ENCODE measurements around the gene RABGAP1L.
"Not testable (repeated sequence)": the region's sequence is repeated elsewhere in the genome, so short reads cannot be mapped to it uniquely, and the experiment has no call there.

RABGAP1L gene

DNA sequence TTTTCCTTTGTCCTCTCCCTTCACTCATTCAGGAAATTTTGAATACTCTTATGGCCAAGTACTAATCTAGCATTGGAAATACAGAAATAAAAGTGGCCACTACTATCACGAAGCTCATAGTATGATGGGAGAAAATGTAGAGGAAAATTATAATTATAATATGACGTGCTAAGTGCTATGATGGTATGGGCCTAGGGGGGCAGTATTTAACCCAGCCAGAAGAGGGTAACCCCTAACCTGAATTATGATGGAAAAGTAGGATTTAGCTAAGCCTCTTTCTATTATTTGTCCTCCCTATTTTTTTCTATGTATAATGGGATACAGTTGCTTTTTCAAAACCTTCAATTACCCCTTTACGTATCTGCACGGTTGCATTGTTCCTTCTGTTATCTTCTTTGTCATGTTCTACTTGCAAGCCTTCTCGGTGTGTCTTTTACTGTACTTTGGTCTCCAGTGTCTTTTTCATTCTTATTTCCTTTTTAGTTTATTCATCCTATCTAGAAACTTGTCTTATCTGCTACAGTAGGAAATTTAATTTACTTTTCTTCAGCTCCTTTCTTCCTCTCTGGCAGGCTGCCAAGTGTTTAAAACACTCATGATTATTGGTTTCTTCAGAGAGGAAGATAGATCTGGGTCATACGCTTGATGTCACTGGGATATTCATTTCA is 199.6 kb downstream of the RABGAP1L start:
- DNase-seq (ENCODE audit: low read depth in 2 of 2) = no peak

DNA sequence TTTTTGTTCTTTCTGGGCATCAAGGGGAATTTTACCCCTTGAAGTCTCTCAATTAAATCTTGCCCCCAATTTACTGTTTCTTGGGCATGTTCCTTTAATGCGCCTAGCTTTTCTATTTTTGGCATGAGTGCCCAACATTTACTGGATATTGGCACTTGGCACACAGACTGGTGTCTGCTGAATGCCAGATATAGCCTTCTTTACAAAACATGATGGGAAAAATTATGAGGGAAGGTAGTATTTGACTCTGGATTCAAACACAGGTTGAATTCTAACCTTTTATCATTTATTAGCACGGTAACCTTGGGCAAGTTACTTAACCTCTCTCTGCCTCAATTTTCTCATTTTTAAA is 200.1 kb downstream of the RABGAP1L start:
- no peak for DNase-seq (ENCODE audit: low read depth in 2 of 2)

DNA sequence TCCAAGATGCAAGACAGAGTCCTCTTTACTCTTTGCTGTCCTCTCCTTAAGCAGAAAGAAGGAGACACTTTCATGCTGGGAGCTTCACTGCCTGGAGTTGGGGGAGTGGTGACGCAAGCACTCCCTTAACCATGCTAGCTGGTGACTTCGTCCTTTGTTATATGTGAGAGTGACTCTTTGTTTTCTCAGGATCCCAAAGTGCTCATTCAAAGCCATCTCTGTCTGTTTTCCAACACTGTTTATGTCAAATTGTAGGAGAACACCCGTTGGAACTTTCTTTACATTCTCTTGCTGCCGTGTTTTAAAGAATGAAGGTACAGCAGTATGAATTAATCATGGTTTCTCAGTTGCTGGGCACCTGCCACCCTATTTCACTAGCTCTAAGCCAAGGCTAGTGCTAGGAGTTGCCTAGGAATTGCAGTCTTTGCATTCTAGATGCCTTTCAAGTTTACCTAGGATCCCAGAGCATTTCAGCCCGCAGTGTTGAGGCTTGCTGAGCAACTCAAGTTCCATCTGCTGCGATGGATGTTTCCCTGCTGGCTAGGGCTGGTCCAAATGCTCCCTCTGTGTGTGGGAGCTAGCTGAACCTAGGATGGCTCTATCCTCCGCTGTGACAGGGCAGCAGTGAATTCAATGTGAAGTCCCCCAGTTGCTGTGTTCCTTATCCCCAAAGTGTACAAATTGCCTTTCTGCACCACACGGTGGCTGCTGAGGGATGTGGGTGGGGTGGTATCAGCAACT is 205.8 kb downstream of the RABGAP1L start:
- DNase-seq (ENCODE audit: low read depth in 2 of 2) = no peak

DNA sequence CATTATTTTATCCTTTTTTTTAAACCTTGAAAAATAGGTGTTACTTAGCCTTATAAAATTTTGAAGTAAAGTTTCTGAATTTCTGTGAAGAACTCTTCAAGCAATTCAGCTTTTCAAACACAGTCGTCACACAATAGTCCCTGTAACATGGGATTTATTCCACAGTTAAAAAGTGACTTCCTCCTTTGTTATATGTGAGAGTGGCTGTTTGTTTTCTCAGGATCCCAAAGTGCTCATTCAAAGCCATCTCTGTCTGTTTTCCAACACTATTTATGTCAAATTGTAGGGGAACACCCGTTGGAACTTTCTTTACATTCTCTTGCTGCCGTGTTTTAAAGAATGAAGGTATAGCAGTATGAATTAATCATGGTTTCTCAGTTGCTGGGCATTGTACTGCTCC is 207.6 kb downstream of the RABGAP1L start:
- no peak for DNase-seq (ENCODE audit: low read depth in 2 of 2)

DNA sequence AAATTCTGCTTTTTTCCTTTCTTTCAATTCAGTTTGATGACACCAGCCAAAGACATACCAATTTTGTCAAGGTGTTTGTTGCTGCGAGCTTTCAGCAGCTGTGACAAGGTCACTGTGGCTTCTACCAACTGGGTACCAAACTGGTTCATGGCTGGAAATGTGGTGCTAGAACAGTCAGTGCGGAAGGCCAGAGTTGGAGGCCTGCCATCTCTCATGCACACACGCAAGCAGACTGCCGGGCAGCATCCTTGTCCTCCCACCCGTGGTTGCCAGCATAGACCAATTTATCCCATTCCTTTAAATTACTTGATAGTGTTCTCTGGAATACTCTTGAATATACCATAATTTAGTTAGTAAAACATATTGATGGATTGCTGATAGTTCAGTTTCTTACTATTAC is 208.6 kb downstream of the RABGAP1L start:
- no peak for DNase-seq (ENCODE audit: low read depth in 2 of 2)

DNA sequence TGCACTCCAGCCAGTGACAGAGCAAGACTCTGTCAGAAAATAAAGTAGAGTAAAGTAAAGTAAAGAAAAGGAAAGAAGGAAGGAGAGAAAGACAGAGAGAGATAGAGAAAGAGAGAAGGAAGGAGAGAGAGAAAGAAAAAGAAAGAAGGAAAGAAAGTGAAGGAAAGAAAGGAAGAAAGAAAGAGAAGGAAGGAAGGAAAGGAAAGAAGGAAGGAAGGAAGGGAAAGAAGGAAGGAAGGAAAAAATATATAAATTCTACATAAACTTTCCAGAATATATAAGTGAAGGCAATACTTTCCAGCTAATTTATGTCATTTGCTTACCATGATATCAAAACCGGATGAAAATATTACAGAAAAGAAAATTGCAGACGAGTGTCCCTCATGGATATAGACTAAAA is 216.7 kb downstream of the RABGAP1L start:
- DNase-seq (ENCODE audit: low read depth in 2 of 2) = no peak

DNA sequence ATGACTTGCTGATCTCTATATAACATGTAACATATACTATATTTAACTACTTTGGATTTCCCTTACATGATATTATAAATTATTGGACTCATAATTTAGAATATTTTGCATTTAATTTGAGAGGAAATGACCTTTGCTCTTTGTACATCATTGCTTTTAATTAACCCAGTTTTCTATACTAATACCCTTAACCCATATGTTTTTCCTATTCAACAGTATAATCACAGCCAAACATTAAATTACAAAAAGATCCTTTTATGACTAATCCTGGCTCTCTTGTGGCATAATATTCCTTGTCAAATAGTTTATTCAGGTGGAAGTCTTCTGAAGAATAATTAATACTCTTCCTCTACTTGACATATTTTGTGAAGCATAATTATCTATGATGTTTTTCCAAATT is 232.4 kb downstream of the RABGAP1L start:
- no peak for DNase-seq (ENCODE audit: low read depth in 2 of 2)

DNA sequence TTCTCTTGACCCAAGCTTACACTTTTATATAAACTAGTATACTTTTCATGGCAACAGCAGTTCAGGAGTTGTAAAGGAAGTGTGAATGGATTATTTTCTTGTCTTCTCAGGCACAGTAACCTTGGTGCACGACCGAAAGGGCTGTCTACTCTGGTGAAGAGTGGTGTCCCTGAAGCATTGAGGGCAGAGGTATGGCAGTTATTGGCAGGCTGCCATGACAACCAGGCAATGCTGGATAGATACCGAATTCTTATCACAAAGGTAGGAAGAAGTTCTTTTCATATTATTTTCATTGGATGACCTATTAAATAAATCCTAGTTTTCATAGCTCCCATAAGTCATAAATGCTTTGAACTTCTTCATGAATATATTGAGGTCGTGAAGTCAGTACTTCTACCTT is 234.6 kb downstream of the RABGAP1L start:
- no peak for DNase-seq (ENCODE audit: low read depth in 2 of 2)

DNA sequence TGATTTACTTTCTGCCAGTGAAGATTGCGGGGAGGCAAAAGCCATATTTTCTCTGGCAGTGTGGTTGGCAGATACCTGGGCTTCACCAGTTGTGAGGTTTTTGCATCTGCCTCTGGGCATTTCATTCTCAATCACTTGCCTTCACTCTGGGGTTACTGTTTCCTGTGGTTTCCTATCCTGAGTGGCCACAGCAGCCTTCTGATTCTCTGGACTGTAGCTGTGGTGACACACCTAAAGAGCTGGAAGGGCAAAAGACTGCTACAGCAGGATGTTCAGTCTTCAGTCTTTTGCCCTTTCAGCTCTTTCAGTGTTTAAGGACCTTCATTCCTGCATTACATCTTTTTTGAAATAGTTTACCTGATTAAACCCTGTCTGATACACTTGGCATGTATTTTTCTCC is 237.9 kb downstream of the RABGAP1L start:
- no peak for DNase-seq (ENCODE audit: low read depth in 2 of 2)

DNA sequence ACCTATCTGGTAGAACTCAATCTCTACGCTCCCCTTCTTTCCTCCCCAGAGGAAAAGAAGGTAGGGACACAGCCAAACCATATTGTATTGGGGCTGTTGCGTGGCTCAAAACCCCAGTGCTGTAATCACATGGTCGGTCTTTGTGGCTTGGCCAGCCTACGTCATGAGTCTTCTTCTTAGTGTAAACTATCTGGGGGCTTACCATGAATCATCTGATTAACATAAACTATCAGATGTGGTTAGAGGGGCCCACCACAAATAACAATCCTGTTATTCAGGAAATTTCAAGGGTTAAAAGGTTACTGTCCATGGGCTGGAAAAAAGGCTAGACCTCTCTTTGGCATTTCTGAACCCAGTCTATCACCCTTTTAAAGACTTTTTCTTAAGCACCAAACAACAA is 238.9 kb downstream of the RABGAP1L start:
- DNase-seq (ENCODE audit: low read depth in 2 of 2) = no peak

DNA sequence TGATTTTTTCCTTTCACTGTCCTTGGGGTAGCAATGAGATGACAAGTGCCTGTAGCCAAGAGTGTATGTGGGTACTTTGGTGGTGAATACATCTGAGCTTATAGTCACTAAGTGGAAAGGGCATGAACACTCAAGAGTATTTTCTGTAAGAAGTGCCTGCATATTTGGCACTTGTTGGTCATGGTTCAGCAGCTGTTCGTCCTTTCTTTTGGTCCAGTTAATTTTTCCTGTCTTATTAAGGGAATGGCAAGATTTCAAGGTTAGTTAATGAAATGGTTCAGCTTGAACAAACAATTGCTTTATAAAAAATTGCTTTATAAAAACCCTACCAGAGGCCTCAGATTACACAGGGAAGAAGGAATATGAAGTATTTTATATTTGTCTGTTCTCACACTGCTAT is 239.9 kb downstream of the RABGAP1L start:
- DNase-seq (ENCODE audit: low read depth in 2 of 2) = no peak

DNA sequence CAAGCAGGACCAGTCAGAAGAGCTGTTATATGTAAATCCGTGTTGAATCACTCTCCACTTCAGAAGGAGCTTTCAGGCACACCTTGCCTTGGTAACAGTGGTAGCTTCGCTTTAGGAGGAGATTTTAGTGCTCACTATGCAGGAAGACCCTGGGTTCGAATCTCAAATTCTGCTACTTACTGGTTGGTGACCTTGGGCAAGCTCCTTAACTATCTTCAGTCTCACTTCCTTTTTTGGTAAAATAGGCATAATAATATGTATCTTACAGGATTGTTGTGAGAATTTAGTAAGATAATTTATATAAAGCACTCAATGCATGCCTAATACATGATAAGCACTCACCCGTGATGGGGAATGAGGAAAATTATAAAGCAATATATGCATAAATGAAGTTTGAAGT is 241.8 kb downstream of the RABGAP1L start:
- DNase-seq (ENCODE audit: low read depth in 2 of 2) = no peak

DNA sequence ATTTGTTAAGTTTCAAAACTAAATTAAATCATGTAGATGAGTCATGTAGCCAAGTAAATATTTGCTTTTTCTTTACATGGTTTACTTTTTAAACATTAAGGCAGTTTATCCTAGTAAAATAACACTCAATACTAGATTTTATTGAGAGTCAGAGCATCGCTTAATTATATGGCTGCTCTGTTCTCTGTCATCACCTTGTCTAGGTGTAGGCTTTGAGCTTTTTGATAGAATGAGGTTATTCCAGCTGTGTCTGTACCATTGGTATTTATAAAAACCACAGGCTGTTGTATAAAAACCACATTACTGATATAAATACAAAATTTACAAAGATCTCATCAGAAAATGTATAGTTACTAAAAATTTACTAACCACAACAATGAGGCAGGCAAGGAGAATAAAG is 245.9 kb downstream of the RABGAP1L start:
- no peak for DNase-seq (ENCODE audit: low read depth in 2 of 2)

DNA sequence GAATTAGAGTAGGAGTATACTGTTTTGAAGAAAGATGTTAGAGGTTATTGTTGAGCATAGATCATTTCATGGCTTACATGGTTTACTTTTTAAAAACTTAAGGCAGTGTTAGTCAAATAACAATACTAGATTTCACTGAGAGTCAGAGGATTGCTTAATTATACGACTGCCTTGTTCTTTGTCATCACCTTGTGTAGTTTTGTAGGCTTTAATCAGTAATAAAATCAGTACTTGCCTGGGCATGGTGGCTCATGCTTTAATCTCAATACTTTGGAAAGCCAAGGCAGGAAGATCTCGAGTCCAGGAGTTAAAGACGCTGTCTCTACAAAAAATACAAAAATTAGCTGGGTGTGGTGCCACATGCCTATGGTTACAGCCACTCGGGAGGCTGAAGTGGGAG is 247.1 kb downstream of the RABGAP1L start:
- no peak for DNase-seq (ENCODE audit: low read depth in 2 of 2)

DNA sequence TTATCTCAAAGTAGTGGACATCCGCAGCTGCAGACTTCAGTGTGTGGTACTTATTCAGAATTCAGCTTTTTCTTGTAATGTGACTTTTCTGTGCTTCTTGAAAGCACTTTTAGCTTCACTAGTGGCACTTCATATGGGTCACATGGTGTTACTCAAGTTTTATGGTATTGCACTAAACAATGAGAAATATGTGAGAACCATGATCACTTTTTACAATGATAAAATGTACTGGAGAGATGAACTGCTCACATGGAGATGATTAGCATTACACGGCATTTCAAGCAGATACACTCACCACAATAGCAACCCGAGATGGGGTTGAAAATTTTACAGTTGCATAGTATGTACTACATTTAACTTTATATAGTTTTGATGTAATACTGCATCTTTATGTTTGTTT is 248.3 kb downstream of the RABGAP1L start:
- DNase-seq (ENCODE audit: low read depth in 2 of 2) = no peak

DNA sequence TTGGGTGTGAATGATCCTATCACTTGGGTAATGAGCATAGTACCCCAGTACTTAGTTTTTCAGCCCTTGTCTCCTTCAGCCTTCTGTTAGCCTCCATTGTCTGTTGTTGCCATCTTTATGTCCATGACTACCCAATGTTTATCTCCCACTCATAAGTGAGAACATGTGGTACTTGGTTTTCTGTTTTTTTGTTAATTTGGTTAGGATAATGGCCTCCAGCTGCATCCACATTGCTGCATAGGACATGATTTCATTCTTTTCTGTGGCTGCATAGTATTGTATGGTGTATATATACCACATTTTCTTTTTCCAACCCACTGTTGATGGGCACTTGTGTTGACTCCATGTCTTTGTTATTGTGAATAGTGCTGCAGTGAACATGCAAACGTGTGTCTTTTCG is 248.8 kb downstream of the RABGAP1L start:
- DNase-seq (ENCODE audit: low read depth in 2 of 2) = no peak

DNA sequence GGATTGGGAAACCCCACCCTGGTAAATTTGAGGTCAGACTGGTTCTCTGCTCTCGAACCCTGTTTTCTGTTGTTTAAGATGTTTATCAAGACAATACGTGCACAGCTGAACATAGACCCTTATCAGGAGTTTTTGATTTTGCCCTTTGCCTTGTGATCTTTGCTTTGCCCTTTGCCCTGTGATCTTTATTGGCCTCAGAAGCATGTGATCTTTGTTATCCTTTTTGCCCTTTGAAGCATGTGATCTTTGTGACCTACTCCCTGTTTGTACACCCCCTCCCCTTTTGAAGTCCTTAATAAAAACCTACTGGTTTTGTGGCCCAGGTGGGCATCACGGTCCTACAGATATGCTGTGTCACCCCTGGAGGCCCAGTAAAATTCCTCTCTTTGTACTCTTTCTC is 250.5 kb downstream of the RABGAP1L start:
- DNase-seq (ENCODE audit: low read depth in 2 of 2) = not testable (repeated sequence)

DNA sequence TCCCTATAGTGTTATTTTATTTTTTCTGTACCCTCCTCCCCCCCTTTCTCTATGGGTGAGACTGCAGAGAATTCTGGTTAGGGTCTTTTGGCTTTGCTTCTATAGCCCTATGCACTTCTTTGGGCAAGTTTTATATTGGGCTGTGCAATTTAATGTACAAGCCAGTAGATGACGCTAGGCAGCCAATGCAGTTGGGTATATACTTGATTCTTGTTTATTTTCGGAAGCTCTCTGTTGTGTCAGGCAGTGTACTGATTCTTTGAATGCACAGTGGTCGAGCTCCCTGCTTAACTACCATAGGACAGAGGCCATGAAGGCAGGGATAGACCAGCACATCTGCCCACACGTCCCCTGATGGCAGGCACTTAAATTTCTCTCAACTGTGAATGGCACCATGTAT is 254.3 kb downstream of the RABGAP1L start:
- no peak for DNase-seq (ENCODE audit: low read depth in 2 of 2)

DNA sequence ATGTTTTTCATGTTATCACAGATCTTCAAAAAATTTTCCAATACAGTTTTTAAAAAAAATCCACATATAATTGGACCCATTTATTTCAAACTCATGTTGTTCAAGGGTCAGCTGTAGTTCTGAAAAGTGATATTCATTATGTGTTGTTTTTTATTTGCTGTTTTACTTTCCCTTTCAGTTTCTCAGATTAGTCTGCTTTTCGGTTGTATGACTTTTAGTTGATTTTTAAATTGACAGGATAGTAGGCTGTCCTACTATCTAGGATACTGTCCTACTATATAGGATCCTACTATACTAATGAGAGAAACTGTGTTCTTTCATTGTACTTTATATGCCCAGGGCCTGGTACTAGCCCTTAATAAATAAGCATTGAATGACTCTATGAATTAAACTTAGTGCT is 254.9 kb downstream of the RABGAP1L start:
- no peak for DNase-seq (ENCODE audit: low read depth in 2 of 2)

DNA sequence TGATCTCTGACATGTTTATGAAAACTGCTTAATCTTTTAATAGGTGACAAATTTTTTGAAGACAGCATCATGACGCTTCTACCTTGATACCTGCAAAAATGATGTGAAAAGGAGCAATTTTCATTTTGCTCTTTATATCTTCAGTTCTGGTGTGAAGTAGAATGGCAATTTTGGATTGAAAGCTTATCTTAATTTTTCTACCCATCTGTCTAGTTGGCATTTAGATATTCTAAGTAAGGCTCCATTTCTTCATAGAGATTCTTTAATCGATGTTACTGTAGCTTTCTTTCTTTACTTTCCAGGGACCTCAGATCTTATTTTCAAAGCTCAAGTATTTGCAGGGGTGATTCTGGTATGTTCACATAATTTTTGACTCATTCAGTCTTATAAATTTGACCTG is 256.2 kb downstream of the RABGAP1L start:
- DNase-seq (ENCODE audit: low read depth in 2 of 2) = no peak

DNA sequence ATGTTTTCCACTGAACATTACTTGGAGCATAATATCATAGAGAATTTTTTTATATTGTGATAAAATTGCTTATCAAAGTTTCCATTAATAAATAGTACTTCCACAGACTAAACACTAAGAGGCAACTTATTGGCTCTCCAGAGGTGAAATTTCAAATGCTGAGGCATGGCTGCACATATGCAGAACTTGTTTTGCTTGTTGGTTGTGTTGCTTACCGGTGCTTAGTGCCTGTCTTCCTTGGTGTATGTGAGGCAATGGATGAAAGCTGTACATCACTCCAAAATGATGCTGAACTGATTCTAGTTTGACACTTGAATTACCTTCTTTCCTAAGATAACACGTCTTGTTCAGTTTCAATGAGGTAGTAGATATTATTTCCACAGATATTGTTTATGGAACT is 258.6 kb downstream of the RABGAP1L start:
- DNase-seq (ENCODE audit: low read depth in 2 of 2) = no peak

DNA sequence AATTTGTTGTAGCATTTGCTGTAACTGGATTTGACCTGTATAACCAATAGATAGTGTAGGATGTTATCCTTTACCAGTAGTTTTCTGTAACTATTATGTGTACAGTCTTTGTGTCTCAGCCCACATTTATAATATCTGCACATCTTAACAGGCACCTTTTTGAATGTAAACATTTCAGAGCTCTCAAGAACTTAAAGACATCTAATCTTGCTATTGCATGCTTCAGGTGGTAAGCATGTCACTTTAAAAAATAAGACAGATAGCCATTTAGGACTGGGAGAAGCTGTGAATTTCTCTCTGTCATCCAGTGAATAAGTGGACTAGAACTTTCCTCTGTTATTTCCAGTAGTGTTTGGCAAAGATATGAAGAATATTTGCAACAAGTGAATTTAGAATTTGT is 265.8 kb downstream of the RABGAP1L start:
- DNase-seq (ENCODE audit: low read depth in 2 of 2) = no peak

DNA sequence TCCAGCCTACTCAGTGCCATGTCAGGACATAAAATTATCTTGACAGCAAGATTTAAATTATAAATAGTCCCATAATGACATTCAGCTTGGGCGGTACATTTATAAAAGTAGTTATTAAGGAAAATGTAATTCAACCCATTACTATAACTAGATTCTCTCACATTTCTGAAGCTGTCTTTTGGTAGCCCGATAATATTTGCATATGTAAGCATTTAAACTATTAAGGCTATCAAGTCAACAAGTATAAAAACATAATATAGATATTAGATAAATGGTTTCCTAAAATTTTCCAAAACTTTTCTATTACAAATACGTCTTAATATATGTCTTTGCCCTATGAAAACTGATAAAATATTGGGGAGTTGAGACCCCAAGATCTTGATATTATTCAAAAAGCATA is 266.8 kb downstream of the RABGAP1L start:
- no peak for DNase-seq (ENCODE audit: low read depth in 2 of 2)

DNA sequence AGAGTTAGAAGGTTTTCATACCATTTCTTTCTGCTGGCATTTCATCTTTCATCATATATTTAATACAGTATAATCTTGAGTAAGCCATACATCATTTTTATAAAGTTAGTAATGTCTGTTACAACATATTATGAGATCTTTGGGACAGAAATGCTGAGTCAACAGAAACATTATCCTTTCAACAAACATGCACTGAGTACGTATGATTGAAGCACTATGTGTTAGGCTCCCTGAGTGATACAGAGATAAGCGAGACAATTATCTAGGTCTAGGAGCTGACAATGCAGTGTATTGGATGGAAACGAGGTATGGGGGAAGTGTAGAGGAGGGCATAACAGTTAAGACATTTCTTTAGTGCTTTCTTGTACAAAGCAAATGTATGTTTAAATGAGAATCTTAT is 268.7 kb downstream of the RABGAP1L start:
- no peak for DNase-seq (ENCODE audit: low read depth in 2 of 2)

All from stimulated activated CD4-positive, alpha-beta T cell treated with anti-CD3 and anti-CD28 coated beads, Interleukin-4, amount 100 ng/mL, for 48 hours (primary cell).